GM19455 (cell line): ENCODE results near the gene FDXR.
A peak's percentile ranks its signal among the peaks of the same experiment; 100 is the strongest.
"Not testable (repeated sequence)": the region's sequence is repeated elsewhere in the genome, so short reads cannot be mapped to it uniquely, and the experiment has no call there.

Source experiments
- ATAC-seq: cut with Tn5 transposase; IDR thresholded peaks from one replicate; pipeline ENCODE4 v1.9.1; 2021; ENCODE audit not compliant: unreplicated experiment

FDXR gene, protein sequence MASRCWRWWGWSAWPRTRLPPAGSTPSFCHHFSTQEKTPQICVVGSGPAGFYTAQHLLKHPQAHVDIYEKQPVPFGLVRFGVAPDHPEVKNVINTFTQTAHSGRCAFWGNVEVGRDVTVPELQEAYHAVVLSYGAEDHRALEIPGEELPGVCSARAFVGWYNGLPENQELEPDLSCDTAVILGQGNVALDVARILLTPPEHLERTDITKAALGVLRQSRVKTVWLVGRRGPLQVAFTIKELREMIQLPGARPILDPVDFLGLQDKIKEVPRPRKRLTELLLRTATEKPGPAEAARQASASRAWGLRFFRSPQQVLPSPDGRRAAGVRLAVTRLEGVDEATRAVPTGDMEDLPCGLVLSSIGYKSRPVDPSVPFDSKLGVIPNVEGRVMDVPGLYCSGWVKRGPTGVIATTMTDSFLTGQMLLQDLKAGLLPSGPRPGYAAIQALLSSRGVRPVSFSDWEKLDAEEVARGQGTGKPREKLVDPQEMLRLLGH

DNA sequence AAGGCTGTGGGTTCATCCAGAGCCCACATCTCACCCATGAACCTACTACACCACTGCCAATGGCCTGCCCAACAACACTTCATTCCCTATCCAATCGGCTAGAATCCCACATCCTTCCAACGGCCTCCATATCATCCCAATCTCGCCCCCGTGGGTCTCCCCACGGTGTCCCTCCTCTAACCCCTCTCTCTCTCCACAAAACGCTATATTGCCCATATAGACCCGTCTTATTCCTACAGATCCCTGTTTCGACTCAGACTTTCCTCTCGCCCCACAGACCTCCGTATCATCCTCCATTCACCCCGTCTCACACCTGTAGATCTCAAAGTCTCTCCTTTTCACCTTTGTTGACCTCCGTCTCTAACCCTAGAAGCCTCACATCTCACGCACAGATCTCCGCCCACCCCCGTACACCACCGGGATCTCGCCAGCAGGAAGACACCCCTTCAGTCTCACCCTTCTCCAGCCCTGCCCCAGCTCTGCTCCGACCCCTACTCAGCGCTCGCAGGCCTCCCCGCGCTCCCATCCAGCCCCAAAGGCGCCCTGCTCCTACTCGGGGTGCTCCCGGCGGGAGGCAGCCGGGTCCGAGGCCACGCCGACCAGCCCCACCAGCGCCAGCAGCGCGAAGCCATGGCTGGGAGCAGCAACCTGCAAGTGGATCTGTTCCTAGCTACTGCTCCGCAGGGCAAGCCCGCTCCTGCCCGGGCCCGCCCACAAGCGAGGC lies at the start of gene FDXR:
TSS of gene FDXR (minus strand) at position 682 of the 724 bp plus-strand sequence. CDS start at position 632, 50 bp downstream.
- ATAC-seq: peak; percentile 32

DNA sequence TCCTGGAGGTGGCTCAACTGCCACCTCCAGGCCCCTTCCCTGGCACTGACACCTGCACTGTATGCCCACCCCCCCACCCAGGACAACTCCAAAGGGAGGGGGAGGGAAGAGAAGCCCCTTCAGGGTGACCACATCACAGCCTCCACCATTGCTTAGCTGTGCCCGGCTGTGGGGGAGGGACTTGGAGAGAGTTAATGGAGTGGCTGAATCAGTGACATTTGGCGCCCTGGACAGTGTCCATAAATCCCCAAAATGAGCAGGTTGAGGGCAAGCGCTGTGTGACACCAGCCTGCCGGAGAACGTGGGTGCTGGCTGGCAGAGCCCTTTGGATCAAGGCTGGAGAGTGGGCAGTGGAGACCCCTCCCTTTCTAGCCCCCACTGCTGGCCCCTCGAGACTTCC lies 49.4 kb upstream of the FDXR start:
- ATAC-seq: no peak

DNA sequence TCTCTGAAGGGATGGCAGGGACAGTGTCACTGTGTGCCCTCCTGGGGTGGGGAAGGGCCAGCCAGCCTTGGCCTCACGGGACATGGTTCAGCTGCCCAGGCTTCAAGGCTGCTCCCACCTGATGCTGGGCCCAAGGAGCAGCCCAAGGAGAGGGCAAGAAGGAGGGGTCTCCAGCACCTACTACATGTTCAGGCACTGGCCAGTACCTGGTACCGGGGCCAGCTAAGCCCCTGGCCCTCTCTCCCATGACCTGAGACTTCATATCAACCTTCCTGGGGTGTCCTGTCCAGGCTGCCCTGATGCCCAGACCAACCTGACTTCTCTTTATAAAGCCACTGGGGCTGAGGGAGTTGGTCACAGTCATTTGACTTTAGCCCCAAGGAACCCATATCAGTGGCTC lies 49.0 kb upstream of the FDXR start:
- ATAC-seq: no peak

DNA sequence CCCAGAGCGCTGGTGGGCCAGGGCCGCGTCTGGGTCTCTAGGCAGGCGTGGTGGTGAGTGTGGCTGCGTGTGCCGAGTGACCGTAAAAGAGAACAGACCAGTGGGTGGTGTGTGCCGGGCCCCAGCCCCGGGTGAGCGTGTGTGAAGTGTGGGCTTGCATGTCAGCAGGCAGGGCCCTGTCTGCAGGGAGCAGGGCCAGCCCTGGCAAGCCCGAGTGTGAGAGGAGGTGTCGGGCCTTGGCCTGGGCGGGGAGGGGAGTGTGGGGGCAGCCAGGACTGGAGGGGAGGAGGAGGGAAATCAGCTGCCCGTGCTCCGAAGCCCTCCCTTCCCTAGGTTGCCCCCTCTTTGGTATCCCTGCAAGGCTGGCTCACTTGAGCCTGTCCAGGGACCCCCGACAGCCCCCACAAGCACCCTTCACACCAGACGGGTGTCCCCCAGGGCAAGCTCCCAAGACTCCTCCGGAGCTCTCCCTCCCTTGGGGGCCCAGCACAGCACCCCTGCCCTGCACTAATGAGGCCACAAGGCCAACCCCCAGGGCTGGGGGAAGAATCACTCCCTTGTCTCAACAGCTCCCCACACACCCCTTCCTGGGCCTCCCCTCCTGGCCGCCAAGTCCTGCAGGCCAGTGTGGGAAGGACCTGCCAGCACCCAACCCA lies 48.4 kb upstream of the FDXR start:
- no peak for ATAC-seq

DNA sequence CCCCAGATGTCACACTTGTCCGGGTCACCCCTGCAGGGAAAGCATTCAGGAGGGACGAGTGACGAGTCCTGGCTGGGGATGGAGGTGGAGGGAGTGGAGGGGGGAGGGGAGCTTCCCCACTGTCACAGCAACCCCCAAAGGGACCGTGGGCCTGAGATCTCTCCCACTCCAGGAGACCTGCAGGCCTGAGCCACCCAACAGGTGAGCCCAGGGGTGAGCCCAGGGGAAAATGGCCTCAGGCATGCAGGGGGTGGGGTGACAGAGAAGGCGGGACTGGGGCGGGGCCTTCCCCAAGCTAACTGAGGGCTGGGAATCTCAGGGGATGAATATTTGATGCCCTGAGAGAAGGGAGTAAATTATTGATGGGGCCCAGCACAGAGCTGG lies 47.8 kb upstream of the FDXR start:
- no peak for ATAC-seq

DNA sequence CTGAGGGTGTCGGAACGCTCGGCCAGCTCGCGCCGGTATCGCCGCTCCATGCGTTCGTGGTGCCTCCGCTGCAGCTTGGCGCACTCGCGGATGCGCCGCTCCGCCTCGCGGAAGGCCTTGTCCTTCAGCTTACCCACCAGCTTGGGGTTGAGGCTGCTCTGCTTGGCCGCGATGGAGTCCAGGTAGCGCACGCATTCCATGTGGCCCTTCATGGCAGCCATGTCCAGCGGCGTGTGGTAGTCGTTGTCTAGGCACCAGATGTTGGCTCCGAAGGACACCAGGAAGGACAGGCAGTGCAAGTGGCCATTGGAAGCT lies 47.5 kb upstream of the FDXR start:
- ATAC-seq: no peak

DNA sequence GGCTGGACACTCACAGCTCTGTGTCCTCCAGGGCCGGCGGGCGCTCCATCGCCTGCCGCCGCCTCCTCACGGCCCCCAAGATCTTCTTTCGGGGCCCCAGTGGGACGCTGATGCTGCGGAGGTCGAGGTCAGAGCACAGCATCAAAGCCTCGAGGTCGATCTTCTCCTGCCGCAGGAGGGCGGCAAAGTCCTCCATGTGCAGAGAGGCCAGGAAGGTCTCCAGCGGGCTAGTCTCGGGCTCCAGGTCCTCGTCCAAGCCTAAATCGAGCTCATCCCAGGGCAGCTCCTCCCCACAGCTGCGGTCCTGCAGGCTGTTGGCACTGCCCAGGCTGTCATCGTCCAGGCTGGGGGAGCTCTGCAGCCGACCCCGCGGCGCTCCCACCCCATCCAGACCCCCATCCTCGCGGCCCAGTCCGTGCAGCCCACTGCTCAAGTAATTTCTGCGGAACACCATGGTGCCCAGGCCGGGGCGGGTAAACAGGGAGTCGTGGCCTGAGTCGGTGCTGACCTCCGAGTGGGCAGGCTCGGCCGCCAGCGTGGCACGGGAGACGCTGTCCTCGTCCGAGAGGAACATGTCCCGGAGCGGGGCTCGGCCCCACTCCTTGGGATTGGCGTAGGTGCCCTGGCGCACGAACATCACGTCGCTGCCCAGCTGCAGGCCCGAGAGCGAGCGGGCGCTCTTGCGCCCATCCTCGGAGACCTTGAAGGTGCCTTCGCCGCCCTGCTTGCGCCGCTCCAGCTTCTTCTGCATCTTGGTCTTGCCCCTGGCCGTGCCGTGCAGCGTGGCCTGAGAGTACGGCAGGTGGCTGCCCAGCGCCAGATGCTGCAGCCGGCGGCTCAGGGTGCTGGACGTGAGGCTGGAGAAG lies 46.9 kb upstream of the FDXR start:
- ATAC-seq: no peak

DNA sequence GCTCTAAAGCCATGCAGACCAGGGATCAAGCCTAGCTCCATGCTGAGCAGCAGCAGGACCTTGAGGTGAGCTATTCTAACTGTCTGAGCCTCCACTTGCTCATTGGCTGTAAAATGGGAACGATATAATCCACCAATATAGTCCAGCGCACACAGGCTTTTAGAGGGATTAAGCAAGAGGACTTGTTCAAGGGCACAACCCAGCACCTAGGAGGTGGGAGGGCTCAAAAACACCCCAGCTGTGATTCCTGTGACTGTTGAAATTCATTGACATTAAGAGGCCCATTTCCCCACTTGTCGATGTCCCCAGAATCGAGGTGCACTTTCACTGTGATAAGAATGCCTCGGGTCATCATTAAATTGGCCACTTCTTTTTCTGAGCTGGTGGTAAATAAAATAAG lies 46.1 kb upstream of the FDXR start:
- no peak for ATAC-seq

DNA sequence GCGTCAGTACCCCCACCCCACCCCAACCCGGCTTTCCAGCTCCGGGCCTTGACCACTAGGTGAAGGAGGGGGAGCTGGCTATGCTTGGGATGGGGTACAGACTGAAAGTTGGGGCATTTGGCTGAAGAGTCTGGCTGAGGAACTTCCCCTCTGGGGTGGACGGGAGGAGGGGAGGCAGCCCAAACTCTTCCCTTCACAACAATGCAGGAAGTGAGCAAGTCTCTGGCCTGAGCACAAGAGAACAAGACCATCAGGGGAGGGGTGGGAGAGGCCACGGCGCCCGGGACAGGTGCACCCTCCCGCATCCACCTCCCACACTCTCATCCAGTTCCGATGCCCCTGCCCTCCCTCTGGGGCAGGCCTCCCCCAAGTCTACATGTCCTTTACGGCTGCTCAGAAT lies 44.6 kb upstream of the FDXR start:
- ATAC-seq: no peak

DNA sequence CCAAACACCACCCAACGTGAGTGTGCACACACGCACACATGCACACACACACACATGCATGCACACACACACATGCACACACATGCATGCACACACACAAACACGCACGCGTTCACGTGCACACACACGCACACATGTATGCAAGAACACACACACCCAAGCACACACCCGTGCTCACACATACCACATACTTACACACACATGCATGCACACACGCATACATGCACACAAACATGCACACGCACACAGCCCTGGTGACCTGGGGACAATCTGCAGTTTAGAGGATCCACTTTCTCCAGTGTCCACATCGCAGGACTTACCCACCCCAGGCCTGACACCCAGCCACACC lies 44.0 kb upstream of the FDXR start:
- no peak for ATAC-seq

DNA sequence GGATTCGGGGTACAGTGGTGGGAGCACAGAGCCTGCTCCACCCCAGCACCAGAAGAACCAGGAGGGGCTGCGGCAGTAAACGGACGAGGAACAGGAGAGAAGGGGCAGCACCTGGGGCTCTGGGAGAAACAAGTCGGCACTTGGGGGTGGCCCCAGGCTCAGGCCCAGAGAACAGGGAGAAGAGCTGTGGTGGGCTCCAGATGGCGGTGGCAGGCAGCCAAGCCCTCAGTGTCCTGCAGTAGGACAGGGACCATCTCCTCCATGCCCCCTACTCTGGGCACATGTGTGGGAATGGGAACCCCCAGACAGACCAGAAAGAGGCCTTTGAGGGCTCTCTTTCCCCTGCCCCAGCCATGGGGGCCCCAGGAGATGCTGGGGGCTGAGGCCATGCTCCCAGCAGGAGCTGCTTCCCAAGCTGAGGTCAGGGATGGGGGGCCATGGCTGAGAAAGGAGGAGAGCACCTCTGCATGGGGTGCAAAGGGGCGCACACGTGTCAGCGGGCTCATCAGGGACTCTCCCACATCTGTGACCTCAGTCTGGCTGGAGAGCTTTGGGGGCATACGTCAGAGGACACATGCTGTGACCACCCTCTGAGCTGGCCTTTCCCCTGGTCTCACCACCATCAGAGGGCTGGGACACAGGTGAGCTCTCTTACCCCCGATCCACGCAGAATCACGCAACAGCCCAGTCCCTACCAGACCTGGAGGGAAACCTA lies 43.5 kb upstream of the FDXR start:
- ATAC-seq: no peak

DNA sequence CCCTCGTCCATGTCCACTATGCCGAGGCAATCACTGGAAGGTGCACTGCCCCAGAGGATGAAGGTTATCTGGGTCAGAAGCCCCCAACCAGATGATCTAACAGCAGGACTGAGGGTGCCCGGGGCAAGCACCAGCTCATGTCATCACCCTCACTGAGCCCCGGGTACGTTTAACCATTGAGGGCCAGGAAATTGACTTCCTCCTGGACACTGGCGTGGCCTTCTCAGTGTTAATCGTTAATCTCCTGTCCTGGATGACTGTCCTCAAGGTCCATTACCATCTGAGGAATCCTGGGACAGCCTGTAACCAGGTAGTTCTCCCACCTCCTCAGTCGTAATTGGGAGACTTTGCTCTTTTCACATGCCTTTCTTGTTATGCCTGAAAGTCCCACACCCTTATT lies 38.6 kb upstream of the FDXR start:
- not testable (repeated sequence) for ATAC-seq

DNA sequence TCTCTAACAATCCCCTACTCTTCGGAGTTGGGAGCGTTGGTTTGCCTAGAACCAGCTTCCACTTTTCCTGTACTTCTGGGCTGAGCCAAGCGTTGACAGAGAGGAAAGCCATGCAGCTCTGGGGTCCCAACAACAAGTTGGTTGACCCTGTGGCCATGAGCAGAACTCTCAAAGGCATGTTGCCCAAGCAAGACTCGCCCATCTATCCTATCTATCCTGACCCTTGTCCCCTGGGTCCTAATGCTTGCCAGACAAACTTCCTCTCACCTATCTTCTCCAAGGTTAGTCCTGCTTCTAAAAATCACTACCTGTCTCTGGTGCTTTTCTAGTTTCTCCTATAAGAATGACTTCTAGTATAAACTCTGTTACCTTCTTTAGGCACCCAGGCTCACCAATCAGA lies 36.3 kb upstream of the FDXR start:
- ATAC-seq: not testable (repeated sequence)

DNA sequence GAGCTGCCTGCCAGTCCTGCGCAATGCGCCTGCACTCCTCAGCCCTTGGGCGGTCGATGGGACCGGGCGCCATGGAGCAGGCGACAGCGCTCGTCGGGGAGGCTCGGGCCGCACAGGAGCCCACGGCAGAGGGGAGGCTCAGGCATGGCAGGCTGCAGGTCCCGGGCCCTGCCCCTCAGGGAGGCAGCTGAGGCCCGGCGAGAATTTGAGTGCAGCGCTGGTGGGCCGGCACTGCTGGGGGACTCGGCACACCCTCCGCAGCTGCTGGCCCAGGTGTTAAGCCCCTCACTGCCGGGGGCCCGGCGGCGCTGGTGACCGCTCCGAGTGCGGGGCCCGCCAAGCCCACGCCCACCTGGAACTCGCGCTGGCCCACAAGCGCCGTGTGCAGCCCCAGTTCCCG lies 34.2 kb upstream of the FDXR start:
- no peak for ATAC-seq

DNA sequence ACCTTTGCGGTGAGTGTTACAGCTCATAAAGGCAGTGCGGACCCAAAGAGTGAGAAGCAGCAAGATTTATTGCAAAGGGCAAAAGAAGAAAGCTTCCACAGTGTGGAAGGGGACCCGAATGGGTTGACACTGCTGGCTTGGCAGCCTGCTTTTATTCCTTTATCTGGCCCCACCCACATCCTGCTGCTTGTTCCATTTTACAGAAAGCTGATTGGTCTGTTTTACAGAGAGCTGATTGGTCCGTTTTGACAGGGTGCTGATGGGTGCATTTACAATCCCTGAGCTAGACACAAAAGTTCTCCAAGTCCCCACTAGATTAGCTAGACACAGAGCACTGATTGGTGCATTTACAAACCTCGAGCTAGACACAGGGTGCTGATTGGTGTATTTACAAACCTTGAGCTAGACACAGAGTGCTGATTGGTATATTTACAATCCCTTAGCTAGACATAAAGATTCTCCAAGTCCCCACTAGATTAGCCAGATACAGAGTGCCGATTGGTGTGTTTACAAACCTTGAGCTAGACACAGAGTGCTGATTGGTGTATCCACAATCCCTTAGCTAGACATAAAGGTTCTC lies 33.5 kb upstream of the FDXR start:
- not testable (repeated sequence) for ATAC-seq

DNA sequence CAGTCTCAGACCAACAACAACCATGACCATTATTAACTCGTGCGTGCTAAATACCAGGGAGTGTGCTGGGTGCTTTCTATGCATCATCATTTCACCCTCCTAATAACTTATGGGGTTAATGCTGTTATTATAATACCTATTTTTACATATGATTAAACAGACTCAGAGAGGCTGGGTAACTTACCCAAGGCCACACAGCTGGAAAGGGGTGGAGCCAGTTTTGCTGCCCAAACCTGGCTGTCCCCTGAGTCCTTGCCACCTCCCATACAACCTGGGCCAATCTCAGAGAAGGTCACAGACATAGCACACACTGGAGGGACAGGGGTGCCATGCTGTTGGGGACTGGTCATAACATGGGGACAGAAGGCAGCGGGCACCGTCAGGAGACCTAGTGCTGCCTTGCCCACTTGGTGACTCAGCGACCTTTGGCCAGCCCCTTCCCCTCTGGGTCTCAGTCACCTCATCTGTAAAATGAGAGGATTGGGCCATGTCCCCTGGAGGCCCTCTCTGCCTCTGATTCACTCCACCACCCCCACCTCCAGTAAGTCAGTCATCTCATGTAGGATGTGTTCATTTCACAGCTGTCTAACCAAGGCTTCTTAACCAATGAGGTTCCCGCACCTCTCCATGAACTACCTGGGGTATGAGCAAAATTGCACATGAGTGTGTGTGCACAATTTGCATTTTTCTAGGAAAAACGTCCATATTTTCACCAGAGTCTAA lies 32.1 kb upstream of the FDXR start:
- no peak for ATAC-seq

DNA sequence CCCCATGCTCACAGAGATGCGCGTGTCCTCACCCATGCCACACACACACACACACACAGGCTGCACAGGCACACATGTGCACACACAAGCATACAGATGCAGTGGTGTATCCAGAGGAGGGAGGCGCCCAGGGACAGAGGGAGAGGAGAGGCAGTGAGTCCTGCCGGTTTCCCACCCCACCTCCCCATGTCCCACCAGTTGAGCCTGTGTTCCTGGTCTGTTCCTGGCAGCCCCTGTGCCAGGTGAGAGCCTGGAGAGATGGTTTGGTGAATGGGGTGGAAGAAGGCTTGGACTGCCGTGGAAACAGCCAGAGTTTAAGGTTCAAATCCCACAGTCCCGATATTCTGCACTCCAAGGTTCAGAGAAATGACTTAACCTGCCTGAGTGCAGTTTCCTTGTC lies 30.9 kb upstream of the FDXR start:
- ATAC-seq: no peak

DNA sequence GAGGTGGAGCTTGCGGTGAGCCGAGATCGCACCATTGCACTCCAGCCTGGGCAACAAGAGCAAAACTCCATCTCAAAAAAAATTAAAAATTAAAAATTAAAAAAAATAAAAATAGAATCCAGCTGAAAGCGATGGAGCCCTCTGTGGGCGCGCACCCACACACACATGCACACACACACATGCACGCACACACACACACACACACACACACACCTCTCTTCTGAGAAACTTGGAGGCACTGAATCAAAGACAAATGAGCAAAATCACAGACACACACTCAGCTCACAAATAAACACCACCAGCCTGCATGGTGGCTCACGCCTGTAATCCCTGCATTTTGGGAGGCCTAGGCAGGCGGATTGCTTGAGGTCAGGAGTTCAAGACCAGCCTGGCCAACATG lies 30.2 kb upstream of the FDXR start:
- ATAC-seq: no peak

DNA sequence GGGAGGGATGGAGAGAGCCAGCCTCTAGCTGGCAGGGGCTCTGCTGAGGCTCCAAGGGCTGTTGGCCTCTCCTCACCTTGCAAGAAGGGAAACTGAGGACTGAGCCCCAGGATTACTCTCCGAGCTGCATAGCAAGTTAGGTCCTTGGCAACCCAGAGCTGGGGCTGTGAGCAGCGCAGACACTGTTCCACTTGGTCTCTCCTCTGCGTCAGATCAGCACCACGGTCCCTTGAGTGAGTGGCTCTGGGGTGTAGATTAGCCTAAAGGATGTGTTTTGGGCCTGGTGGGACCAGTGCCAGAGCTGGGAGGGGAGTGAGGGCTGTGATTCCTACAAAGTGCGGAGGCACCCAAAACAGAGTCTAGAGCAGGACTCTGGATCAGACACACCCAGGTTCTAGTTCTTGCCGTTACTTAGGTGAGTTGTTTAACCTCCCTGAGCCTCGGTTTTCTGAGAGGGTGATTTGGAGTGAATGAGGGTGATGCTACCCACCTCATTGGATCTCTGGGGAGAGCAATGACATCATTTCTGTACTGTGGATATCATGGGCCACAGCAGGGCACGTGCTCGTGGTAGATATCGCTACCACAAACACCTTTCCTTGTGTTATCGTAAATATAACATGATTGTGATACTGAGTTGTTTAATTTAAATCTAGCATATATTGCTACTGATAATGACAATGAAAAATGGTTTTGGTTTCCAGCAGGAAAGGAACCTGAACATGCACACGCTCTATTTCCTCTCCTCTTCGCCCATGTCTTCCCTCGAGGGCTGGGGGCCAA lies 28.8 kb upstream of the FDXR start:
- no peak for ATAC-seq
